SH-SY5Y (cell line): ENCODE data around the gene REEP2.

Source experiments
- GATA2 ChIP-seq: IDR thresholded peaks from 2 replicates; pipeline ENCODE4 v1.6.1; 2011; ENCODE audit warnings: mild to moderate bottlenecking, low read depth, low read length
- GATA3 ChIP-seq: IDR thresholded peaks from 2 replicates; pipeline ENCODE4 v1.6.1; 2011; ENCODE audit warnings: low read depth, mild to moderate bottlenecking, low read length, moderate library complexity

Gene REEP2

GRCh38 chr5:138444078-138444773 is 5.4 kb downstream of the REEP2 start:
- TF ChIP-seq GATA3 (no peak), GATA2 (no peak)

DNA sequence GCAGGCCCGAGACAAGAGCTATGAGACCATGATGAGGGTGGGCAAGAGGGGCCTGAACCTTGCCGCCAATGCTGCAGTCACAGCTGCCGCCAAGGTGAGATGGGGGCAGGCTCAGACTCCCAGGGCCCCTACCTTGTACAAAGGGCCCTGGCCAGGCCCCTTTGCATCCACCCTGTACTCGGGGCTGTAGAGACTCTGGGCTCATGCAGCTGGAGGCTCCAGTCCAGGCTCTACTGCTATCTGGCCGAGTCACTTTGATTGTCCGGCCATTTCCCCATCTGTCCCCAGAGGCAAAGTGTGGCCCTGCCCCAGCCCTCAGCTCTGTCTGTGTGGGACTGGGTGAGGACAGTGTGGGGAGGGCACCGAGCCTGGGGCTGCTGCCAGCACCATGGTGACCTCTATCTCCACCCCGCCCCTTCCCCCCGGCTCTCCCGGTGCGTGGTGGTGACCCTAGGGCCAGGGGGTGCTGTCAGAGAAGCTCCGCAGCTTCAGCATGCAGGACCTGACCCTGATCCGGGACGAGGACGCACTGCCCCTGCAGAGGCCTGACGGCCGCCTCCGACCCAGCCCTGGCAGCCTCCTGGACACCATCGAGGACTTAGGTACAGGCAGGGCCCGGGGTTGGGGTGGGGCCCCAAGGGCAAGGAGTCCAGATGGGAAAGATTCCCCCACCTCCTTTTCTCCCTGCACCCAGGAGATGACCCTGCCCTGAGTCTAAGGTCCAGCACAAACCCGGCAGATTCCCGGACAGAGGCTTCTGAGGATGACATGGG is 6.1 kb downstream of the REEP2 start:
- TF ChIP-seq GATA3 (no peak), GATA2 (no peak)

DNA sequence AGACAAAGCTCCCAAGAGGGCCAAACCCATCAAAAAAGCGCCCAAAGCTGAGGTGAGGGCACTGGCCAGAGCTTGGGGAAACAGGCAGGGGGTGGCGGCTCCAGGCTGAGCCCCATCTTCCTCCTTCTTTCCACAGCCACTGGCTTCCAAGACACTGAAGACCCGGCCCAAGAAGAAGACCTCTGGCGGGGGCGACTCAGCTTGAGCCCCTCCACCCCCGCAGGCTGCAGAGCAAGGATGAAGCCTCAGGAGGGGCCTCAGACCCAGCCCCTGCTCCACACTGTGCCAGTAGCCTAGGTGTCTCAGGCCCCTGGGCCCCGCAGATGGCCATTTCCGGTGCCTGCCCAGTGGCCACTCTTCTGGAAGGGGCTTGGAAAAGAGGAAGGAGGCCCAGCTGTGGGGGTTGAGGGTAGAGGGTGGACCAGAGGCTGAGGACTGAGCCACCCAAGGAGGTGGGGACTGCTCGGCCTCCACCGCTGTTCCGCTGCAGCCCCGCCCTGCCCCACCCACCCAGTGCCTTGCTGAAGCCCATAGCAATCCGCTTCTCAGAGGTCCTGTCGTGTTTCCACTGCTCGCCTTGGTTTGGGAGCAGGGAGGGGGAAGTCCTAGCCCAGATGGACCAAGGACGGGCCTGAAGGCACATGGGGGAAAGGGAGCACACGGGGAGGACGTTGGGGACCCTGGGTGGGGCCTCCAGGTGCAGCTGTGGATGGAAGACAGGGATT is 6.9 kb downstream of the REEP2 start:
- TF ChIP-seq GATA3 (no peak), GATA2 (no peak)

DNA sequence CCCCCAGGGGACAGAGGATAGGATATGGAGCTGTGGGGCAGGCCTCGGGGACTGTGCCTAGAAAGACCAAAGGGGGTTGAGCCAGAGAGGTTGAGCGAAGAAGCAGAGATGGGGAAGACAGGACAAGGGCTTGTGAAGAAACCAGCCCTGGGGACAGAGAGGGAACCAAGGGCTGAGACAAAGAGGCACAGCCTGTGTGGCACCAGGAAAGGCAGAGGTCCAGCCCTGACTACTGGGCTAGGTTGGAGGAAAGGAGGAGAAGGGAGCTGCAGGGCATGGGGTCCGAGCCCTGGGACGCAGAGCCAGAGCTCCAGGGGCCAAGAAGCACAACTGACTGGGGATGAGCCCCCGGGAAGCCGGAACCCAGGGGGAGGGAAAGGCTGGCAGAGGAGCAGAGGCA is 9.2 kb downstream of the REEP2 start:
- TF ChIP-seq GATA2 (no peak), GATA3 (no peak)

GRCh38 chr5:138448481-138449398 is 9.9 kb downstream of the REEP2 start:
- no peak for TF ChIP-seq GATA2
- no peak for TF ChIP-seq GATA3

GRCh38 chr5:138449501-138450239 is 10.8 kb downstream of the REEP2 start:
- TF ChIP-seq GATA2 (no peak), GATA3 (no peak)

DNA sequence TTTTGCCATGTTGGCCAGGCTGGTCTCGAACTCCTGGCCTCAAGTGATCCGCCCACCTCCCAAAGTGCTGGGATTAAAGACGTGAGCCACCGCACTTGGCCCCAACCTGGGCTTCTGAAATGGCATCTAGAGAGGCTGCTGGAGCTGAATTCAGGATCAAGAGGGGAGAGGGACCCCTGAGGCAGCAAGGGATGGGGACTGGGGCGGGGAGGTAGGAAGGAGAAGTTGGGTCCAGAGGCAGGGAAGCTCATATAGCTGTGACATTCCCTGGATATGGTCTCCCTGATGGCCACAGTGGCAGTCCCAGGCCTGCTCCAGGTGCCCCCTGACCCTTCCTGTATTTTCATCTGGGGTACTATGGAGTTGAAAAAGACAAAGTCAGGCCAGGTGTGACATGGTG is 12.1 kb downstream of the REEP2 start:
- TF ChIP-seq GATA3 (no peak), GATA2 (no peak)

GRCh38 chr5:138452720-138453119 is 13.9 kb downstream of the REEP2 start:
- TF ChIP-seq GATA2: no peak
- TF ChIP-seq GATA3: no peak

- TF ChIP-seq GATA2 (no peak), GATA3 (no peak)
These were observed 14.7 kb downstream of the REEP2 start for GRCh38 chr5:138453590-138453989.

- TF ChIP-seq GATA2: no peak
- no peak for TF ChIP-seq GATA3
These were observed 15.3 kb downstream of the REEP2 start for GRCh38 chr5:138454121-138454520.

GRCh38 chr5:138455232-138455930 is 16.5 kb downstream of the REEP2 start:
- TF ChIP-seq GATA3 (no peak), GATA2 (no peak)

DNA sequence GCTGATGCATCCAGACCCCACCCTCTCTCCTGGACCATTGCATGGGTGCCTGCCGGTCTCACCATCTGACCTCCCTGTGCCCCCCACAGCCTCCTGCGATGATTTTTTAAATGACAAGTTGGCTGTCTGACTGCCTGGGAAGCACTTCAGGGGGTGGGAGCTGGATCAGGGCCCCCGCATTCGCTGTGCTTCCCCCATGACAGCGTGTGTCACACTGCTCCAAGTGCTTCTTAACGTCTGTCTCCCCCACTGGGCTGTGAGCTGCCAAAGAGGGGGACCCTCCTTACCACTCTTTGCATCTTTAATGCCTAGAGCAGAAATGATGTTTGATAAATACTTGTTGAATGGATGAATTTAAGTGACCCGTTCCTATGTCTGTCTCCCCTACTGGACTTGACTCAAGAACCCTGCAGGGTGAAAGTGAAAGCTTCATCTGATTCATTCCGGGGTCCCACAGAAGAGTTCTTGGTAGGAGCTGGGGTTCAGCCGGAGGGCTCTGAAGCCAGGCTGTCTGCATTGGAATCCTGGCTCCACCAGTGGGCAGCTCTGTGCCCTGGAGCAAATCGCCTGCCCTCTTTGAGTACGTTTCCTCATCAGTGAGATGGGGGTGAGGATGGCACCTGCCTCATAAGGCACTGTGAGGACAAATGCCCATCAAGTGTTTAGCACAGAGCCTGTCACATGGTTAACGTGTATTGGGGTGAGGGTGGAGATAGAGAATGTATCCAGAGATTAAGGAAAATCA is 18.8 kb downstream of the REEP2 start:
- TF ChIP-seq GATA3 (no peak), GATA2 (no peak)
